NCI-H1694 treated with DMSO at 0.1 percent for 48 hours (cell line): ENCODE data around the gene C10orf105.

ENCODE experiments used
- DNase-seq: peaks from one replicate; lab custom pipeline; 2025; lab: John Stamatoyannopoulos, UW

The C10orf105 gene

DNA sequence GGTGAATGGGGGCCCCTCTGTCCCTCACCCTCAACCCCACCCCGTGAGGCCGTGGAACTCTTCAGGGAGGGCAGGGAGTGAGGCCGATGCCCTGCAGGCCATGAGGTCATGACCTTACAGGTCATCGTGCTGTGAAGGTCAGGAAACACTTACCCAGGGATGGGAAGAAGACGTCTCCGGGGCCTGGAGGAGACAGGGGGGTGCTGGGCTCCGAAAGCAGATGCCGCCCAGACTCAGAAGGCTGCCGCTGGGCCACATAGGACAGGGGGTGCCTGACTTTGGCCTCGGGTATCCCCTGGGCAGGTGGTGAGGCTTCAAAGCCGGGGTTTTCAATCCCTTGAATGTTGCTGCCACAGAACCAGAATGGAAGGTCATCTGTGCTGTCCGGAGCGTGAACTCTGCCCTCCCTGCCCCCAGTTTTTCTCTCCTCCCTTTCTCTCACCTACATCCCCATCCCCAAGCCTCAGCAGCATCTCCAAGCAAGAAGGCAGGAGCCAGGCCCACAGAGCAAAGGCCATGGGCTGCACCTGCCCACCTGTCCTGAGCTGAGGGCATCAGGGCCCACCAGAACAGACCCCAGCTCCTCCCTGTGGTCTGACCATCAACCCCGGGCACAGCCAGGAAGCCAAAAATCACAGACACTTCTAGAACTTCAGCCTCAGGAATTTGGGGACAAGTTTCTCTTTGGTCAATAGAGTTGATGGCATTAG, 32.1 kb upstream of the C10orf105 start:
- DNase-seq: no peak

DNA sequence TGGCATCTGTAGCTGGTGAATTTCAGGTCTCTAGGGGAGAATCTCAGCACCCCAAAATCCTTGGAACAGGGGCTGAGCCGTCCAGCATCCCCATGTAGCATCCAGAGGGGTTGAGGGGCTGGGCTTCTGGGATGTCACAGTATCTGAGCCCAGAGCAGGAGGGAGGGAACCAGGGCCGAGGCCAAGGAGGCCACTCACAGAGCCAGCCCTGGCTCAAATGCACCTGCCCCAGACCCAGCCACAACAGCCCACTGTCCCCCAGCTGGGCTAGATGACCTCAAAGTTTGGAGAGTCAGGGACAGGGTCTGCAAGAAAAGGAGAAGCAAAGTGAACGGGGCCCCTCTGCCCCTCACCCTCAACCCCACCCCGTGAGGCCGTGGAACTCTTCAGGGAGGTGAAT, 31.4 kb upstream of the C10orf105 start:
- DNase-seq: no peak

DNA sequence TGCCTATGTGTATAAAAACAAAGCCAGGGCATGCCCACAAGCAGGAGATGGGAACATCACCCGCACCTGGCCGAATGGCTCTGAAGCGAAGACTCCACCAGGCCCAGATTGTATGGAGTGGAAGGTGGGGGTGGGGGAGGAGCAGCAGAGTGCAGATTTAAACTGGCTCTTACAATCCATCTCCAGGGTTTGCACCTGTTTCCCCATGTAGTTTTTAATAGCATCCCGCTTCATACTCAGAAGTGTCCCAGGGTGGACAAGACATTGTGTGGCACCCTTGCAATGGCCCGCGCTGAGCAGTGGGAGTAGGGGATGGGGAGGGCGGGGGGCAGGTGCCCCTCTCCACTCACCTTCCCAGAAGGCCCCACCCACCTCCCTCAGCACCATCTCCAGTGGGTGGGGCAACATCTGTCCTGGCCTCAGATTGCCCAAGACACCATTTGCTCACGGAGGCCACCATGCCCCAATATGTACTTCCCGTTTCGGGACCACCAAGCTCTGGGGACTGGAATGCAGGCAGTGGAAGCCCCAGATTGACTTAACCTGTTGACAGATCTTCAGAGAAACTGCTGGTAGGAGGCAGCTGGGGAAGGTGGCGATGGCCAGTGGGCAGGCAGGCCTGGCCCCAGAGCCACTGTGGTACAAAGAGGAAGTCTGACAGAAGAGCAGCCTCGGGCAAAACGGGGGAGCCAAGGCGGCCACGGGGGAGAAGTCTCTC, 30.7 kb upstream of the C10orf105 start:
- no peak for DNase-seq

DNA sequence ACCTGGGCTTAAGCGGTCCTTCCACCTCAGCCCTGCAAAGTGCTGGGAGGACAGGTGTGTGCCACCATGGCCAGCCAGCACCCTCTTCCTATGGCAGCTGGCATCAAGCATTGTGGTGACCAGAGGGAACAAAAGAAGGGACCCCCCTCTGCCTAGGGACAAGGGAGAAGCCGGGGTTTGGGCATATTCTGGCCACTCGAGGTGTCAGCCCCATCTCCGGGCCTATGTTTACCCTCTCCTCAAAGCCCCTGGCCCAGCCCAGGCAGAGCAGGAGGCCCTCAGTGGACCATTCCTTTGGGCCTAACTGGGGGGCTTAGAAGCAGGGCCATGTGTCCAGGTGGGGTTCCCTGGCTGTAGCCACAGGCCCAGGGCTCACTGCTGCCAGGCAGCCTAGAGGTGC, 29.8 kb upstream of the C10orf105 start:
- DNase-seq: no peak

DNA sequence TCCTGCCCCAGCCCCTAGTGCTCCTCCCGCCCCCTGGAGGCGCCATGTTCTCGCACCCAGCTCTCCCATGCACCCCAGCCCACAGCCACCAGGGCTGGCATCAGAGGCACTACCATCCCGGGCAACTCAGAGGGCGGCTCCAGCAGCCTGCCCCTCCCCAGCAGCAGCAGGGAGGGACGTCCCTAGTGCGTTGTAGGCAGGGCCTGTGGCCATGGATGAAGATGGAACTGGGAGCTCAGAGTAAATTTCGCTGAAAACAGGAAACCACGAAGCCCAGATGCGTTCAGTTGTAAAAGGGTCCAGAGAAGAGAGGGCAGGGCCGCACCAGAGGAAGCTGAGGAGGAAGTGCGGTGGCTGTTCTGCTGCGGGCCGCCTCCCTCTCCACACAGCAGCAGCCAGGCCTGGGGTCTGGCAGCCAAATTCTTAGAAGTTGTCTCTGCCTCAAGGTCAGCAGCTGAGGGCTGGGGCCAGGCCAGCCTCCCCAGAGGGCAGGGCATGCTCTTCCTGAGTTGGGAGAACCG, 29.2 kb upstream of the C10orf105 start:
- no peak for DNase-seq

DNA sequence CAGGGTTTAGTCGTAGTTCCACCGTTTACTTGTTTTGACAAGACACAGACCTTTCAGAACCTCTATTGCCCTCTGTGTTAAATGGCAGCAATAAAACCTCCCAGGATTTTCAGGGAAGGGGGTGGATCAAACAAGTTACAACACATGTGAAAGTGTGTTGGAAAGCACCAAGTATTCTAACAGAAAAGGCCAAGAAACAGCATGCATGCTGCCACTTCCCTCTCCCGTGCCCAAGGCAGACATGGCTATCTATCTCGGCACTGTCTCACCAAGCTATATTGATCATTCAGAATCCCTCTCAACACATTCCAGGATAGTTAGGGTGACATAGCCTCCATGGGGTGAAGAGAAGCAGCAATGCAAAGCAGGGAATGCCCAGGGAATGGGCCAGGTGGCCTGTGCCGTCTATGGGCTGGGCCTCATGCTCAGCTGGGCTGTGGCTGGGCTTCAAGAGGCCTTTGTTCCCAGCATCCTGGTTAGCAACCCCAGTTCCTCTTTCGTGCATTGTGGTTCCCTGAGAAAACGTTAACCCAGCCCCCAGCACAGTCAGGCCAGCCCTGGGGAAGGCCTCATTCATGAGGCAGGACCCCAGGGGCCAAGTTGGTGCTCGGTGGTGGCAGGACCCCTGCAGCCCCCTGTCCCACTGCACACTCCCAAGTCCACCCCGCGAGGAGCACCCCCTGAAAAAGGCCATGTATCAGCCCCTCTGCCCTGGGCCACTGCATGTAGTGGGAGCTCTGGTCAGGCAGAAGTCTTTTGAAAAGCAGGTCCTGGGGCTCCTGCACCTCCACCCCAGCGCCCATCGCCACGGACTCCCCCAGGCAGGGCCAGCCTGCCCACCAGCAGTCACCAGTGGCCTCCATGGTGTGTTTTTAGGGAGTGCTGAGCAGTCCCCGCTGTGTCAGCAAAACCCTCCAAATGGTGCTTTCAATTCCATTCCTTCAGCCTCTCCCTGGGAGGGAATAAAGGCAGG, 28.3 kb upstream of the C10orf105 start:
- no peak for DNase-seq

DNA sequence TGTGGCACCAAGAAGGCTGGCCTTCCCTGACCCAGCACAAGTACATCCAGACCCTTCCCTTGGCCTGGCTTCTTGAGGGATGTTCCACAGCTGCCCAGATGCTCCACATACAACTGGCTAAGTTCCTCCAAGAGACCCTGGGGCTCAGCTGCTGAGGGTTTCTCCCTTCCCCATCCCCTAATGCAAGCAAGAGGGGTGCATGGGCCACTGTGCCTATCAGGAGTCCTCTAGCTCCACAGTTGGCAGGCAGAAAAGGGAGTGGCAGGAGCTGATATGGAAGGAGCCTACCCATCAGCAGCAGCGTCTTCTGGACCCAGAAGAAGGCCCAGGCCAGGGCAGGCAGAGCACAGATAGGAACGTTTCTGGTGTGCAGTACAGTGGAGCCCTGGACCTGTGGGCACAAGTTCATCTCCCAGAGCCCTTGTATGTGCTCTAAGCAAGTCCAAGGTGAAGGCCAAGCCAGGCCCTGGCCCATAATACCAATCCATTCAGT, 27.5 kb upstream of the C10orf105 start:
- no peak for DNase-seq

DNA sequence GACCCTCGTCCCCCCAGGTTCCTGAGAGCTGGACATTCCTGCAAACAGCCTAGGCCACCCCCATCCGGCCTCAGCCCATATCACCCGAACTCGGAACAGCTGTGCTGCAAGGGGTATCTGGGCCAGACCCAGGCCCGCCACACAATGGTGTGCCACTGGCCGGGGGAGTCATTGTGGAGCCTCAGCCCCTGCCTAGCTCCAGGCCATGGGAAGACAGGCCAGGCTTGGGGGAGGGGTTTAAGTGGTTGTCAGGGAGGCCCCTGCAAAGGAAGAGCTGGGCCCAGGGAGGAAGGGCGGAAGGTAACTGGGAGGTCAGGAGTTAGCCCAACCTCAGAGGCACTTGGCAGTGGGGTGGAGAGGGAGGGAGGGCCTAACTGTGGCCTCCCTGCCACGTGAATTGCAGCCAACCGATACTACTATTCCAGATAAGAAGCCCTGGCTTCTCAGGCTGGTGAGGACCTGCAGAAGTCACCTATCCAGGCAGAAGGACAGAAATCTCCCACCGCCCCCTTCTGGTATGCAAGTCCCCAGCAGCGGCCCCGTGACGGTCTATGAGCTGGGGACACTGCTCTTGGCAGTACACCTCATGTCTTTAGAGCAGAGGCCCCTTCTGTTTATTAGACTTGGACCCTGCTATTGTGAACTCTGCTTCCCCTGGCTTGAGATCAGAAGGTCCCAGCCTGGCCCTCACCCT, 26.9 kb upstream of the C10orf105 start:
- no peak for DNase-seq

DNA sequence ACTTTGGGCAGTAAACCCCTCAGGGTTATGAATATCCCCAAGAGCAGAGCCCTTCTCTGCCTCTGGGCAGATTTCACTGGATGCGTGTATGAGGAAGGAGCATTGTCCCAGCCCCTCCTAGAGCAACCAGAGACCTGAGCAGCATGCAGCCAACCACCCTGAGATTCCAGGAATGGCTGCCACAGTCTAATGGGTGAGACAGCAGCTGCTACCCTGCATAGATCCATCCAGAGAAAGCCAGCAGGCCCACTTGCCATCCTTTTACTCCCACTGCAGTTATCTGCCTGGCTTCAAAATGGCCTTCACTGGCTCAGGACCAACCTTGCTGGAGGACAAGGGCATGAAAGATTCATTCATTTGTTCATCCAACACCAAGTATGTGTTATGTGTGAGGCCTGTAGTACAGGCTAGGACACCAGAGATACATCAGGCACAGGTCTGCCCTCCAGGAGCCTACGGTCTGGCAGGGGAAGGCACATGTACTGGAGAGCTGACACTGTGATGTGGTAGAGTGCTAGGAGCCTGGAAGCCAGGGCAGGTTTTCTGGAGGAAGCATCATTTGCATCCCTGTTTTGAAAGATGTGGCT, 26.2 kb upstream of the C10orf105 start:
- no peak for DNase-seq

DNA sequence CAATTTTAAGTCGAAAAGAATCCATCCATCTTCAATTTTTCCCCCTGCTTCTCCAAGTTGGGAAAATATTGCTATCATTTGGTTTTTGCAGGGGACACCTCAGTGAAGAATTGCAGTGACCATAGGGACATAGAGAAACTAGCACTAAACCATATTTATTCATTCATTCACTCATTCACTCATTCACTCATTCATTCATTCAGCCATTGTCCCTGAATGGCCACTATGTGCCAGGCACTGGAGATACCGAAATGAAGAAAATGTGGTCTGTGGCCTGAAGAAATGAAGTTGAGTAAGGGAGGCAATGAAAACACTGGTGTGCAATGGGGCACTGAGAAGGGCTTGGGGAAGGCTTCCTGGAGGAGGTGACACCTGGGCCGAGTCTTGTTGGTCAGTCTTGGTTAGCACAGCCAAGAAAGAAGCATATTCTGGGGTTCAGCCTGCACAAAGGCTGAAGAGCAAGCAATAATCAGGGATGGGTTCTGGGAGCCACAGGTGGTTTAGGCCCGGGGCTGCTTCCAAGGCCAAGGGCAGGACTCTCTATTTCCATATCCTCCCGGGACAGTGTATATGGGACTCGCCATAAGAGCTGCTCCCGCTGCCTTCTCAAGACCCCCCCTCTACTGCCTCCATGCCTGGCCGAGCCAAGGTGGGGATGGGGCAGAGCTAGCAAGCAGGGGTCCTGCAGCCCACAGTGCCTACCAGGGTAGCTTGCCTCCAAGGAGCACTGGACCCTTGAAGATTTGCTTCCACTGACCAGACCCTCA, 25.5 kb upstream of the C10orf105 start:
- no peak for DNase-seq

DNA sequence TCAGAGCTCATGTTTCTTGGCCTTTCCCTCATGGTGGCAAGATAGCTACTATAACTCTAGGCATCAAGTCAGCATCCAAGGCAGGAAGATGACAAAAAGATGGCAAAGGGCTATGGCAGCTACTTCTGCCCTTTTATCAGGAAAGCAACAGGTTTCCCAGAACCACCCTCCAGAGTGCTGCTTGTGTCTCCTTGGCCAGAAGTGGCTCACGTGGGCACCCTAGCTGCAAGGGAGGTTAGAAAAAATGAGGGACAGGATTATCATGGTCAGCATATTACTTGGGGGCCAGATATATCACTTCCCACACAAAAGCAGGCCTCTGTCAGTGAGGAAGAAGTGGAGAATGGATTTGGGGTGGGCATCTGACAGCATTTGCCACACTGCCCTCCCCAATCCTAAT, 24.3 kb upstream of the C10orf105 start:
- DNase-seq: no peak

DNA sequence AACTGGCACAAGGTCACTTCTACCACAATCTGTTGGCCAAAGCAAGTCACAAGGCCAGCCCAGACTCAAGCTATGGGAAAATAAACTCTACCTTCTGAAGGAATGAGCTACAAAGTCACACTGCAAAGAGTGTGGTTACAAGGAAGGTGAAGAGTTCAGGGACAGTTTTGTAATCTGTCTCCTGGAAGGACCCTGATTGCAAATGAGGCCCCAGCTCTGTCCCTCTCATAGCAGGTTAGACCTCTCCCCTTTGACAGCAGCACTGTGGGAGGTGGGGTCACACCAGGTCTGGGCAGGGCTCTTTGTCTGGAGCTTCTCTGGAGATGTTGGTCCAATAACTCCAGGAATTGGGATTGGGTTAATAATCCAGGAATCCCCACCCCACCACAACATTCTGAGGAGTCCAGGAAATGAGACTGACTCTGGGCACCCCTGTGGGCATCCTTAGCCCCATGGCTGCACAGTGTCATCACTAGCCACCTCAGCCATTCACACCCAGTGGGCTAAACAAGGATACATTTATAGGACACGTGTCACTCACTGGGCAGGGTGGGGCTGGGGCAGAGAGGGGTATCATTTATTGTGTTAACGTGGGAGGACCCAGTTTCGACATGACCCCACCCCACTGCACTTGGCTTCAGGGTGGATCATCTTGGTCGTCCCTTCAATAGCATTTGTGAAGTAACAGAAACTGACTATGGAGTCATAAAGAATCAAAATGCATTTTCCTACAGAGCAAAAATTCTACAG, 23.7 kb upstream of the C10orf105 start:
- DNase-seq: no peak

DNA sequence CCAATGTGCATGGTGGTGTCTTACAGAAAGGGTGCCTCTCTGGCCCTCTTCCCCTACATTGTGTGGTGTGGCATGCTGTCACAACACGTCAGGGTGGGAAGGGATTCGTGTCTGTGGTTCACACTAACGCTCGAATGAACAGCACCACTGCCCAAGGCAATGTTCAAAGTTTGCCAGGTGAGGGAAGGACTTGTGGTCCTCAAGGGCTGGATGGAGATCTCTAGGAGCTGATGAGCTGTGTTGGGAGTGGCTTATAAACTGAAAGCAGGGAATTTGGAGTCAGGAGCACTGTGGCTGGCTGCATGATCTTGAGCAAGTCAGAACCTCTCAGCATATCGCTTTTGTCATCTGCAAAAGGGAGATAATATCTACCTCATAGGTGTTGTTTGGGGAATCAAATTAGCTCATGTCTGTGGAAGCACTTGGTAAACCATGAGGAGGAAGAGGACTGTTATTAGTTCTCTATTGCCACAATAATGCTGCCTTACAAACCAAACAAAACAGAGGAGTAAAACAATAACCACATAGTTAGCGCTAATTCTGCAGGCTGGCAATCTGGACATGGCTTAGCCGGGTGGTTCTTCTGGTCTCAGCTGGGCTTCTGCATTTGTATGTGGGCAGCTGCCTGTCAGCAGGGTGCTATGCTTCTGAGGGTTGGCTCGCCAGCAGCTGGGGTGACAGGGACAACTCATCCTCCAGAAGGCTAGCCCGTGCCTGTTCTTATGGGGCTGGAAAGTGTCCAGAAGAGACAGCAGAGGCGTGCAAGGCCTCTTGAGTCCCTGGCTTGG, 22.9 kb upstream of the C10orf105 start:
- DNase-seq: no peak

DNA sequence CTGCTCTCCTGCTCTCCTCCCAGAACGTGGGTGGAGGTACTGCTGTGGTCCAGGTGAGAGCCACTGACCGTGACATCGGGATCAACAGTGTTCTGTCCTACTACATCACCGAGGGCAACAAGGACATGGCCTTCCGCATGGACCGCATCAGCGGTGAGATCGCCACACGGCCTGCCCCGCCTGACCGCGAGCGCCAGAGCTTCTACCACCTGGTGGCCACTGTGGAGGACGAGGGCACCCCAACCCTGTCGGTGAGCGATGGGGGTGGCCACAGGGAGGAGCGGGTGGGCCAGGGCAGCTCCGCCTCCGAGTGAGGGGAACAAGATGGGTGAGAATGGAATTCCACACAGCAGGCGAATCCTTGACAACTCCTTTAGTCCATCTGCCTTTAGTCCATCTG, 22.1 kb upstream of the C10orf105 start:
- no peak for DNase-seq

DNA sequence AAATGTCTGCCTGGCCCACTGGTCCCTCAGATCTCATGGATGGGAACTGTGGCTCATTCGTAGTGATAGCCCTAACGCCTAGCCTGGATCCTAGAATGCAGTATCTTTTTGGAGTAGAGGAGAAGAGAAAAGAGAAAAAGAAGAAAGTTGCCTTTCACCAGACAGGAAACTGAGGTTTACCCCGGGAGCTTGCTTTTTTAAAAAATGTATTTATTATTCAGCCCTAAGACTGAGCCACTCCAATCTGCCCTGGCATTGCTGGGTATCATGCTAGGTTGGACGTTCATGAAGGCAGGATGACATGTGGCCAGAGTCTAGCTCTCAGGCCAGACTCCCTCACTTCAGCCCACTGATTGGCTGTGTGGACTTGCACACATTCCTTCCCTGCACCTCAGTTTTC, 21.5 kb upstream of the C10orf105 start:
- DNase-seq: no peak

DNA sequence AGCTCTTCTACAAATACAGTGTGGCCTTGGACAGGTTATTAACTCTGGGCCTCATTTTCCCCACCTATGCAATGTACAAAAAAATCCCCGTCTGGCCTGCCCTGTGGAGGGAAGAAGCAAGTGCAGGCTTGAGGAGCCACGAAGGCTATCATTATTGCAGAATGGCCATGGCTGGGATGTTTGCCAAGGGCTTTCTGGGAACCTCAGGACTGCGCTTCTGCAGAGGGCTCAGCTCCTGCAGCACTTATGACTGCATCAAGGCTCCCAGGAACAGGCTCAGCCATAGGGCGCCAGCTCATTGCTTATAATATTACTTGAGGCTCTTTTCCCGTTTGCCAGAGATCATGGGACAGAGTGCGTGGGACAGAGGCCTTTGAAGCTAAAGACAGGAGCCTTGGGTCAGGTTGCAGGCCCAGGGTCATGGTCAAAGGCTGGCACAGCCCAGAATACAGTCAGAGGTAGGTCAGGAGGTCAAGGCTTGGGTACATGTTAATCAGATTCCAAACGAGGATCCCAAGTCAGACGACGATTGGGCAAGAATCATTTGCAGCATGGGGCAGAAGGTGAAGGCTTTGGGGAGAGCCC, 20.6 kb upstream of the C10orf105 start:
- no peak for DNase-seq

DNA sequence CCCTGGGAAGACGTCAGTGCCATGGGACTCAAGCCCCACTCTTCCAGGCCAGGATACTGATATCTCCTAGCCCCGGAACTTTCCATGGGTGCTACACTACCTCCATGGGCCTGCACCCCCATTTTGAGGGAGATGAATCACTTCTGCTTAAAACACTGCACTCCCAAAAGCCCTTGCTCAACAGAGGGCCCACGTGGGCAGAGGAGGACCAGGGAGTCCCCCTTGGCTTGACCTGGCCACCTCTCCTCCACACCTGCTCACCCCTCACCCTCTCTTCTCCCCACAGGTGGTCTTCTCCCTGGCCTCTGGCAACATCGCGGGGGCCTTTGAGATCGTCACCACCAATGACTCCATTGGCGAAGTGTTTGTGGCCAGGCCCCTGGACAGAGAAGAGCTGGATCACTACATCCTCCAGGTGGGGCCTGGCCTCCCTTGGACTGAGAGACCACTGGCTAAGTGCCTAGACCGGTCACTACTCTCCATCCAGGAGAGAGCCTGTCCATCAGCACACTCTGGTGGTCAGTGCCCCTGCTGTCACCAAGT, 19.9 kb upstream of the C10orf105 start:
- no peak for DNase-seq

DNA sequence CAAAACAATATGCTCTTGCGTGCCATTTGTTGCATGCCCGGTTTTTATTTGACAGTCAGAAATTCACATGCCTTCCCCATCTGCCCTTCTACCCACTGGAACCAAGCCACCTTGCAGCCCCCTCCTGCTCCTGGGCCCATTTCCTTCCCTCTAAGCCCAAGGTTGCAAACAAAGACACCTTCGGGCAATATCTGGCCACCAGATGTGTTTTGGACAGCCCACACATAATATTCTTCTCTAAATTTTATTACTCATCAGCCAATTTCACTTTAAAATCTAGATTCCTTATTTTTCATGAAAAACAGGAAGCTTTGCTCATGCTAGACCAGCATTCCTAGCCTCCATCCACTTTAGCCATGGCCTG, 18.2 kb upstream of the C10orf105 start:
- DNase-seq: peak; percentile 49
